ENCODE data around the gene PARVB. TPM values are rescaled to one million over a fixed set of nuclear protein-coding genes. Genes with fewer than 3 reads are reported as not detected.

PARVB gene
- total and polyA plus RNA-seq, 9 of the 15 experiments (the other 6 are each of a cell fraction or from before 2014, with no cell fraction given): 1.1 to 59.2 (median 29.2) TPM

DNA sequence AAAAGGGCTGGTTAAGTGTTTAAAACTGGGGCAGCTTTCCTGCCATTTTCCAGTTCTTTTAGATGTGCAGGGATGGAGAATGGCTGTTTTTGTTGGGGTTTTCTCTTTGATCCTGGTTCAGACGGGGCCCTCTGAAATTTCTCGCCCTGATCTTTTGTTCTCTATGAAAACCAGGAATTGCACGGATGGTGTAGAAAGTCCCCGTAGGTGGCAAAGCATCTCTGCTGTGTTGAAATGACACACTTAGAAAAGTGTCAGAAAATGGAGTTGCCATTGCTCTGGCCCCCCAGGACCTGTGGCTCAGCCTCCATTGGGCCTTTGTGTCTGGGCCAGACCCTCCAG, 63.0 kb downstream of the PARVB start:
- CTCF ChIA-PET (ENCODE audit: low intra/inter-chr PET ratio): interaction anchor here (2.3 kb wide), 1 partner anchor 94 kb away, joined by 20 read pairs; no protein-coding TSS in a partner anchor
- H3K79me2 ChIP-seq (ENCODE audit: control insufficient read depth, insufficient read depth, low read length): no peaks in the 10 kb centered on the region
- ATAC-seq (no peak), DNase-seq (ENCODE audit: extremely low read depth in 1 of 4, low spot score in 3 of 4) (no peak), FAIRE-seq (no peak)
- no TSS peak for BruUV-seq (replicated peaks)
- H3K4me2 ChIP-seq (ENCODE audit: insufficient read depth, low read length): no peak overlapping the region
- H3K9ac ChIP-seq (ENCODE audit: insufficient read depth in 1 of 2, low read depth in 2 of 2, low read length in 2 of 2): no peak overlapping the region
- H3K36me3 ChIP-seq (ENCODE audit: control insufficient read depth, insufficient read depth, low read length): 0 out of 3 replicates have a peak, but pooled peaks cover 2% of the 10 kb centered on the region
- no peaks in the 10 kb centered on the region for H3K9me3 ChIP-seq (replicated peaks; ENCODE audit: control insufficient read depth, insufficient read depth, low read depth, low read length)
- TF ChIP-seq, protein P1, sequence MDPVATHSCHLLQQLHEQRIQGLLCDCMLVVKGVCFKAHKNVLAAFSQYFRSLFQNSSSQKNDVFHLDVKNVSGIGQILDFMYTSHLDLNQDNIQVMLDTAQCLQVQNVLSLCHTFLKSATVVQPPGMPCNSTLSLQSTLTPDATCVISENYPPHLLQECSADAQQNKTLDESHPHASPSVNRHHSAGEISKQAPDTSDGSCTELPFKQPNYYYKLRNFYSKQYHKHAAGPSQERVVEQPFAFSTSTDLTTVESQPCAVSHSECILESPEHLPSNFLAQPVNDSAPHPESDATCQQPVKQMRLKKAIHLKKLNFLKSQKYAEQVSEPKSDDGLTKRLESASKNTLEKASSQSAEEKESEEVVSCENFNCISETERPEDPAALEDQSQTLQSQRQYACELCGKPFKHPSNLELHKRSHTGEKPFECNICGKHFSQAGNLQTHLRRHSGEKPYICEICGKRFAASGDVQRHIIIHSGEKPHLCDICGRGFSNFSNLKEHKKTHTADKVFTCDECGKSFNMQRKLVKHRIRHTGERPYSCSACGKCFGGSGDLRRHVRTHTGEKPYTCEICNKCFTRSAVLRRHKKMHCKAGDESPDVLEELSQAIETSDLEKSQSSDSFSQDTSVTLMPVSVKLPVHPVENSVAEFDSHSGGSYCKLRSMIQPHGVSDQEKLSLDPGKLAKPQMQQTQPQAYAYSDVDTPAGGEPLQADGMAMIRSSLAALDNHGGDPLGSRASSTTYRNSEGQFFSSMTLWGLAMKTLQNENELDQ (CRISPR knock-in tag; IDR thresholded peaks at IDR 0.05; ENCODE audit: borderline replicate concordance): no peak
- TF ChIP-seq MEIS2 (IDR thresholded peaks at IDR 0.05; ENCODE audit: partially characterized antibody): no peak
- no peak for TF ChIP-seq ESRRB (CRISPR knock-in tag; IDR thresholded peaks at IDR 0.05; ENCODE audit: borderline replicate concordance)
- TF ChIP-seq YBX1 (IDR thresholded peaks at IDR 0.05): no peak
- no peak for TF ChIP-seq GABPB1 (CRISPR knock-in tag; IDR thresholded peaks at IDR 0.05)
- TF ChIP-seq HNRNPLL (IDR thresholded peaks at IDR 0.05; ENCODE audit: low read depth, low read length, poor library complexity, severe bottlenecking): no peak
- no peak for TF ChIP-seq ZNF316 (IDR thresholded peaks at IDR 0.05)
- TF ChIP-seq, protein P2, sequence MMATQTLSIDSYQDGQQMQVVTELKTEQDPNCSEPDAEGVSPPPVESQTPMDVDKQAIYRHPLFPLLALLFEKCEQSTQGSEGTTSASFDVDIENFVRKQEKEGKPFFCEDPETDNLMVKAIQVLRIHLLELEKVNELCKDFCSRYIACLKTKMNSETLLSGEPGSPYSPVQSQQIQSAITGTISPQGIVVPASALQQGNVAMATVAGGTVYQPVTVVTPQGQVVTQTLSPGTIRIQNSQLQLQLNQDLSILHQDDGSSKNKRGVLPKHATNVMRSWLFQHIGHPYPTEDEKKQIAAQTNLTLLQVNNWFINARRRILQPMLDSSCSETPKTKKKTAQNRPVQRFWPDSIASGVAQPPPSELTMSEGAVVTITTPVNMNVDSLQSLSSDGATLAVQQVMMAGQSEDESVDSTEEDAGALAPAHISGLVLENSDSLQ (IDR thresholded peaks at IDR 0.05): no peak
- TF ChIP-seq ARHGAP35 (IDR thresholded peaks at IDR 0.05; ENCODE audit: partially characterized antibody): no peak
- no peak for TF ChIP-seq RBM22 (IDR thresholded peaks at IDR 0.05; ENCODE audit: low read depth, low read length, poor library complexity, severe bottlenecking)
- no peaks in the 10 kb centered on the region for H4K20me1 ChIP-seq (replicated peaks; ENCODE audit: control insufficient read depth, insufficient read depth, low read length)
- intact Hi-C loops (cut with micrococcal nuclease): loop anchor here (10.0 kb wide), 1 partner anchor 538 kb away; no protein-coding TSS in a partner anchor
- POLR2A ChIA-PET: interaction anchor here (1.3 kb wide), 1 partner anchor 11 kb away, joined by 3 read pairs; no protein-coding TSS in a partner anchor
- no peaks in the 10 kb centered on the region for H3K9me1 ChIP-seq (ENCODE audit: control insufficient read depth, insufficient read depth, low read length)
- H3K4me3 ChIP-seq: no peak overlapping the region
- no peaks in the 10 kb centered on the region; a peak in 1 of 5 replicates for H3K4me1 ChIP-seq (replicated peaks in 1 of 2; ENCODE audit: control insufficient read depth in 2 of 2, insufficient read depth in 2 of 2, low read length in 2 of 2)
- no peak overlapping the region for H3K27ac ChIP-seq (ENCODE audit: extremely low read depth, low read depth, low read length)
- 94% methylated on average over 4 of the region's 4 CpGs for whole genome bisulfite sequencing (ENCODE audit: insufficient coverage, low coverage, missing lambda C conversion rate)
- no peaks in the 10 kb centered on the region for H3K27me3 ChIP-seq (ENCODE audit: control insufficient read depth in 2 of 2, insufficient read depth in 2 of 2, low read length in 2 of 2)
- in situ Hi-C loops (cut with MboI): no loop called here
- no peak overlapping the region for H2AFZ ChIP-seq (ENCODE audit: low read depth, low read length)
